HFFc6 (cell line): ENCODE measurements around the gene CLDN1. TPM values are rescaled to one million over a fixed set of nuclear protein-coding genes. Genes with fewer than 3 reads are reported as not detected.
A peak's percentile ranks its signal among the peaks of the same experiment; 100 is the strongest.

ENCODE experiments used
- DNase-seq: peaks from one replicate; pipeline ENCODE4 v3.0.0-alpha.2; 2018
- H3K27ac Mint-ChIP-seq: 2 replicates; pipeline ENCODE4 v1.8.0; 2020; ENCODE audit warnings: mild to moderate bottlenecking, mixed read lengths
- H3K27me3 Mint-ChIP-seq: 2 replicates; pipeline ENCODE4 v1.8.0; 2021; ENCODE audit warnings: mild to moderate bottlenecking, moderate library complexity, mixed read lengths; ENCODE audit not compliant: insufficient read depth
- H3K36me3 Mint-ChIP-seq: 2 replicates; pipeline ENCODE4 v1.8.0; 2021; ENCODE audit warnings: low read depth, mixed read lengths
- H3K4me1 Mint-ChIP-seq: 2 replicates; pipeline ENCODE4 v1.8.0; 2020; ENCODE audit warnings: low read depth, mixed read lengths
- H3K4me3 Mint-ChIP-seq: 2 replicates; pipeline ENCODE4 v1.8.0; 2020; ENCODE audit warnings: mild to moderate bottlenecking, moderate library complexity, mixed read lengths
- H3K9me3 Mint-ChIP-seq: 2 replicates; pipeline ENCODE4 v1.8.0; 2020; ENCODE audit warnings: mild to moderate bottlenecking, mixed read lengths
- CTCF ChIP-seq: fragments of 200-600 bp; sonication (generic); IDR thresholded peaks from 2 replicates; pipeline ENCODE4 v1.5.0; 2021; ENCODE audit warnings: antibody characterized with exemption, mild to moderate bottlenecking
- total RNA-seq, 6 experiments: library from RNA; stranded (reverse); fragmentation: NEBNext Ultra II Directional; extraction: Animal tissue kit (Norgen Biotek cat#: 25700); gene quantifications; 2 replicates in 1 of 6; 3 replicates in 5 of 6; pipeline ENCODE4 v1.2.3, GENCODE V29; 2021

CLDN1 gene
- total RNA-seq, 6 experiments from 2014 or later: 0.61 to 0.85 (median 0.79) TPM

- H3K4me3 Mint-ChIP-seq: no peak overlapping the region
- TF ChIP-seq CTCF: no peak
- no peak for DNase-seq
- H3K27me3 Mint-ChIP-seq: no peaks in the 10 kb centered on the region; the same call in 1 of the 2 replicates
- H3K36me3 Mint-ChIP-seq: no peaks in the 10 kb centered on the region
- H3K27ac Mint-ChIP-seq: no peak overlapping the region
- peaks cover 17% of the 10 kb centered on the region for H3K4me1 Mint-ChIP-seq
- H3K9me3 Mint-ChIP-seq: no peaks in the 10 kb centered on the region
Observed at GRCh38 chr3:190306026-190306425, 16.2 kb downstream of the CLDN1 start.

GRCh38 chr3:190305406-190305805, 16.8 kb downstream of the CLDN1 start:
- Mint-ChIP-seq H3K27ac (no peak overlapping the region), H3K9me3 (no peaks in the 10 kb centered on the region), H3K4me1 (peaks cover 17% of the 10 kb centered on the region), H3K36me3 (no peaks in the 10 kb centered on the region), H3K4me3 (no peak overlapping the region), H3K27me3 (no peaks in the 10 kb centered on the region; the same call in 1 of the 2 replicates)
- no peak for TF ChIP-seq CTCF
- peak; percentile 3 for DNase-seq

- Mint-ChIP-seq H3K27ac (no peak overlapping the region), H3K36me3 (no peaks in the 10 kb centered on the region), H3K4me1 (peaks cover 17% of the 10 kb centered on the region), H3K9me3 (no peaks in the 10 kb centered on the region), H3K27me3 (no peaks in the 10 kb centered on the region; the same call in 1 of the 2 replicates), H3K4me3 (no peak overlapping the region)
- no peak for TF ChIP-seq CTCF
- no peak for DNase-seq
Observed at GRCh38 chr3:190303884-190304283, 18.4 kb downstream of the CLDN1 start.

- Mint-ChIP-seq H3K27me3 (no peaks in the 10 kb centered on the region), H3K27ac (no peak overlapping the region), H3K36me3 (no peaks in the 10 kb centered on the region), H3K9me3 (no peaks in the 10 kb centered on the region), H3K4me3 (no peak overlapping the region), H3K4me1 (peaks cover 17% of the 10 kb centered on the region)
- no peak for DNase-seq
- no peak for TF ChIP-seq CTCF
Observed at GRCh38 chr3:190302212-190302867, 19.9 kb downstream of the CLDN1 start.

- H3K27me3 Mint-ChIP-seq: no peaks in the 10 kb centered on the region
- no peaks in the 10 kb centered on the region for H3K36me3 Mint-ChIP-seq
- no peak overlapping the region for H3K4me3 Mint-ChIP-seq
- TF ChIP-seq CTCF: no peak
- DNase-seq: no peak
- H3K27ac Mint-ChIP-seq: no peak overlapping the region
- no peaks in the 10 kb centered on the region for H3K9me3 Mint-ChIP-seq
- H3K4me1 Mint-ChIP-seq: peaks cover 24% of the 10 kb centered on the region
Observed at GRCh38 chr3:190301591-190301990, 20.7 kb downstream of the CLDN1 start.
